ENCODE measurements around the gene MKRN2.
A peak's percentile ranks its signal among the peaks of the same experiment; 100 is the strongest.

The MKRN2 gene

GRCh38 chr3:12556314-12556689, 585 bp upstream of the MKRN2 start:
- peak; percentile 16 for DNase-seq

- peak; percentile 11 for DNase-seq
Measured at GRCh38 chr3:12557473-12558100, 700 bp downstream of the MKRN2 start.

DNA sequence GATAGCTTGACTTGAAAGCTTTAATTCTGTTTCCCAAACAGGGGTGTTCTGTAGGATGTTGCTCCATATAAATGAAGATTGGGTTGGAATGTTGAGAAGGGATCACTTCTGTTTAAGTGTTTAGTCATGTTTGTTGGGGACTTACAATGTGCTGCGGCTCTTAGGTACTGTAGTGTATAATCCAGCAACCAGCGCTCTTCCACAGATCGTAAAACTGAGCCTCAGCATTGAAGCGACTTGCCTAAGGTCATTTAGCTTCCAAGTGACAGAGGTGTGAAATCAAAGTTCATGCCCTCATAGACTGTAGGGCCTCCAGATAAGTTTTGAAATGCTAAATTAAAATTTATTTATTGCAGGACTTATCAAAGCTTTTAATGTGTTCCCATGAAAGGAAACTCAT, 1.8 kb downstream of the MKRN2 start:
- no peak for DNase-seq

DNA sequence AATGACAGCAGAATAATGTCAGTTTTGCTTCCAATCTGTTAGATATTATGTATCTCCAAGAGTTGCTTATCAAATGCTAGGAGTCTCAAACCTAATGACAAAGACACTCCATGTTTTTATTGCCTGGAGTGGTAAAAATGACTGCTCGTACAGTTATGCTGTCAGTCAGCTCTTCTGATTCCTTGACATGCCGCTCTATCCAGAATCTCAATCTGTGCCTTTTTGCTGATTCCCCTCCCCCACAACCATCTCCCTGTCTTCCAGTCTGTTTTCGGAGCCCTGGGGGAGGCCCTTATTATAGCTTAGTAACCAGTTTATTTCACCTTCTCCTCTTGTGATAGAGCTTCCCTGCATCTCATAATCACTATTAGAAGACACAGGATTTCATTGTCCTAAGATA, 2.6 kb downstream of the MKRN2 start:
- DNase-seq = no peak

DNA sequence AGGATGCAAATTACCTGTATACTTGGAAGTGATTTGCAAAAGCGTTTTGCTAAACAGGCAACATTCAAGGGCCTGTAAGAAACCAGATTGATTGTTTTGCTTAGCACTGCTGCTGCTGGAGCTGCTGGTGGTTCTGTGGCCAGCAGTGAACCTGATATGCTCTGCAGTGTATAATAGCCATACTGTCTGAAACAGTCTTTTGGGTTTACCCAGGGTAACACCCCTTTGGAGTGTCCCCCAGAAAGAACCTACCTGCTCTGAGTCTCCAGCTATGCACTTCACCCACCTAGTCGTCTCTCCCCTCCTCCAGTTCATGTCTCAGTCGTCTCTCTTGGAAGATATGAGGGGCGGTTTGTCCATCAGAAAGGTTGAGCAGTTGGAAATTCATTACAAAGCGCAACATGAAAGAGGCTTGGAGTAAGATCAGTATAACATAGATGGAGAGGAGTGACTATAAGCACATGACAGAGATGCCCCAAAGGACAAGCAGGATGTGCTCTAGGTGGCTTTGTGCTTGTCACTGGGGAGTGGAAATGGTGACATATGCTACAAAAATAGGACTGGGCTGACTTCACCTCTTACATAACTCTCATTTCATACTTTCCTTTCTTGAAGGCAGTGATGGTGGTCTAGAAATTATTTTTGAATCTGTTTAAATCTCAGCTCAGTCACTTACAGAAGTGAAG, 3.8 kb downstream of the MKRN2 start:
- DNase-seq = no peak

GRCh38 chr3:12561397-12561796, 4.5 kb downstream of the MKRN2 start:
- DNase-seq = no peak

DNA sequence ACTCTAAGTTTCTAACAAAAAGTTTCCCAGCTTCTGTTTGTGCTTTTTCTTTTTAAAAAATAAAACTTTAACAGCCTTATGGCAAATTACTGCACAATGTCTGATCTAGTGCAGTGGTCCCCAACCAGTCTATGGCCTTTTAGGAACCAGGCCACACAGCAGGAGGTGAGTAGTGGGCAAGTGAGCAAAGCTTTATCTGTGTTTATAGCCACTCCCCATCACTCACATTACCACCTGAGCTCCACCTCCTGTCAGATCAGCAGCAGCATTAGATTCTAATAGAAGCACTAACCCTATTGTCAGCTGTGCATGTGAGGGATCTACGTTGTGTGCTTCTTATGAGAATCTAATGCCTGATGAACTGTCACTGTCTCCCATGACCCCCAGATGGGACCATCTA, 5.6 kb downstream of the MKRN2 start:
- no peak for DNase-seq

DNA sequence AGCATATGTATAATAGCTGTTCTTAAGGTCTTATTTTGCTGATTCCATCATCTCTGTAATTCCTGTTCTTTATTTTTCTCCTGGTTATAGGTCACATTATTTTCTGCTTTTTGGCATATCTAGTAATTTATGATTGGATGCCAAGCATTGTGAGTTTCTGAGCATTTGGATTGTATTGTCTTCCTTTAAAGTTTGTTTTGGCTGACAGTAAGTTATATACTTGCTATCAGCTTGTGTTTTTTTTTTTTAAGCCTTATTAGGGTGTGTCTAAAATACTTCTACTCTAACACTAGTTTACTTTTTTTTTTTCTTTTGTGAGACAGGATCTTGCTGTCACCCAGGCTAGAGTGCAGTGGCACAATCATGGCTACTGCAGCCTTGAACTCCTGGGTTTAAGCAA, 10.1 kb downstream of the MKRN2 start:
- no peak for DNase-seq

DNA sequence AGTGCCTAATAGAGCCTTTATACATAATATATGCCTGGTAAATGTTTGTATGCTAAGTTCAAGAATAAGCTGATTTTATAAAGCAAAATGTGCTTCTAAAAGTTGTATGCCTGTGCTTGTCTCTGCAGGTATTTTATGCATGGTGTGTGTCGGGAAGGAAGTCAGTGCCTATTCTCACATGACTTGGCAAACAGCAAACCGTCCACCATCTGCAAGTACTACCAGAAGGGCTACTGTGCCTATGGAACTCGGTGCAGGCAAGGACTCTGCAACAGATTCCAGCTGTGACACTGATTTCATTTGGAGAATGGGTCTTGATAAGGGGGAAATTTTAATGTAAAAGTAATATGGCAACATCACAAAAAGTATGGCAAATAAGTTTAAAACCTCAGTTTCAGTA, 11.9 kb downstream of the MKRN2 start:
- DNase-seq = no peak

GRCh38 chr3:12569836-12570235, 12.9 kb downstream of the MKRN2 start:
- no peak for DNase-seq

- DNase-seq = no peak
Measured at GRCh38 chr3:12571986-12572385, 15.1 kb downstream of the MKRN2 start.

- no peak for DNase-seq
Measured at GRCh38 chr3:12574131-12574530, 17.2 kb downstream of the MKRN2 start.

DNA sequence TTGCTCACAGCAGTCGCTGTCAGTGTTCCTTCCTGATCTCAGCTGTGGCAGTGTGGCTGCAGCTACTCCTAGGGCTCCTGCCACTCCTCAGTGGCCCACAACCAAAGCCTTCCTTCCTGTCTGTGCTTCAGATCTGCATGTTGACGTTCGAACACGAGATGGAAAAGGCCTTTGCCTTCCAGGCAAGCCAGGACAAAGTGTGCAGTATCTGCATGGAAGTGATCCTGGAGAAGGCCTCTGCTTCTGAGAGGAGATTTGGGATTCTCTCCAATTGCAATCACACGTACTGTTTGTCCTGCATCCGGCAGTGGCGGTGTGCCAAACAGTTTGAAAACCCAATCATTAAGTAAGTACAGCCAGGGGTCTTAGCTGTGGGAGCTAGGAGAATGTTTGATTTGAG, 17.8 kb downstream of the MKRN2 start:
- no peak for DNase-seq

GRCh38 chr3:12577379-12577778, 20.5 kb downstream of the MKRN2 start:
- no peak for DNase-seq

DNA sequence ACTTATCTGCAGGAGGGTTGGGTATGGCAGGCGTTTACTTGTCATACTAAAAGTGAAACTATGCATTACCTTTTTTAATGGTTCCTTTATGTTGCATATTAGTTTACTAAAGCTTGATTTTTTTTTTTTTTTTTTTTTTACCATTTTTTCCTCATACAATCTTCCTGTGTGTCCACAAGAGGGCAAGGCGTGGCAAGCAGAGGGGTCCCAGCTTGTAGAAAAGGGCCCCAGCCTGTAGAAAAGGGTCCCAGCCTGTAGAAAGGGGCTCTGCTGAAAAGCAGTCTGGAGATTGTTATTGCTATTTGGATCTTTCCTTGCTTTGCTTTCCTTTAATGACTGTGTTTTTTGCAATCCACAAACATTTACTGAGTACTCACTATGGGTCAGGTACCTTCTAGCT, 21.9 kb downstream of the MKRN2 start:
- no peak for DNase-seq

DNA sequence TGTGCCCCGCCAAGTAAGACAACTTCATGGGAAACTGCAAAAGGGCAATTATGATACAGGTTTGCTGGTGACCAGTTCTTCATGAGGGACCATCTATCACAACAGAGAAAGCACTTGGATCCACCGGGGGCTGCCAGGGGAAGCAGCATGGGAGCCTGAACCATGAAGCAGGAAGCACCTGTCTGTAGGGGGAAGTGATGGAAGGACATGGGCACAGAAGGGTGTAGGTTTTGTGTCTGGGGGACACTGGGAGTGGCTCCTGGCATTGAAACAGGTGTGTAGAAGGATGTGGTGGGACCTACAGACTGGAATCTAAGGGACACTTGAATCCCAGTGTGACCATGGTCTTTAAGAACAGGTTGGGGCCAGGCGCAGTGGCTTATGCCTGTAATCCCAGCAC, 22.6 kb downstream of the MKRN2 start:
- no peak for DNase-seq

- DNase-seq = no peak
Measured at GRCh38 chr3:12579905-12580304, 23.0 kb downstream of the MKRN2 start.

DNA sequence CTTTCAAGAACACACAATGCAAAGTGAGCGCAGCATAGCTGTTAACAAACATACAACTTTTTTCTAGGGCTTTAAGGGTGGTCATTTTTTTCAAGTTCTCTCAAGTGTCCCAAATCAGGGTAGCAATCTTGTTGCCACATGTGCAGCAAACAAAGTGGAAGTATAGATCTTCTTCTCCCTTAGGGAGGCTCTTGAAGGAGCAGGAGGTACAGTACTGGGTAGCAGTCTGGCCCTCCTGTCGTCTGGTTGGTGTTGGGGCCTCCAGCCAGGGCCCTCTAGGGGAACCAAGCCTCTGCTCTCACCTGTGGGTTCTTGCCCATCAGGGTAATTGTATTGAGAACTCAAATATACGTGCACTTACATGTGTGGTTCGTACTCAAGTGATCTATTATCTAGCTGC, 25.8 kb downstream of the MKRN2 start:
- DNase-seq = no peak

GRCh38 chr3:12583280-12583679, 26.4 kb downstream of the MKRN2 start:
- no peak for DNase-seq

- no peak for DNase-seq
Measured at GRCh38 chr3:12584083-12584482, 27.2 kb downstream of the MKRN2 start.

GRCh38 chr3:12585181-12585580, 28.3 kb downstream of the MKRN2 start:
- no peak for DNase-seq

DNA sequence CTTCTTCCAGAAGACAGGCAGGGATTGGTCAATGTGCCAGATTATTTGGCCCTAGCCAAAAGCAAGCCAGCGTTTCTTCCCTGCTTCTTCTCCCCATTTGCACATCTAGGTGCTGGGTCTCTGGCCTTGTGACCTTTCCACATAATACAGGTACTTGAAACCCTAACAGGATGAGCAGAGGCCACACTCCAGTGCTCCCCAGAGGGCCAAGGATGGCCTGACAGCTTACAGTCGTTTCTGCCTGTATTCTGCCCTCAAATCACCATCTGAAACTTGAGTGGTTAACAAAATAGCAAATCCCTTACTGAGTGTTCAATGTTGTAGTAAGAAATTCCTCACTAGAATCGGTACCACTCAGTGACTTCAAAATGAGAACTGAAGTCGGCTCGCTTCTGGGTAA, 29.1 kb downstream of the MKRN2 start:
- no peak for DNase-seq

- no peak for DNase-seq
Measured at GRCh38 chr3:12586403-12586802, 29.5 kb downstream of the MKRN2 start.

DNA sequence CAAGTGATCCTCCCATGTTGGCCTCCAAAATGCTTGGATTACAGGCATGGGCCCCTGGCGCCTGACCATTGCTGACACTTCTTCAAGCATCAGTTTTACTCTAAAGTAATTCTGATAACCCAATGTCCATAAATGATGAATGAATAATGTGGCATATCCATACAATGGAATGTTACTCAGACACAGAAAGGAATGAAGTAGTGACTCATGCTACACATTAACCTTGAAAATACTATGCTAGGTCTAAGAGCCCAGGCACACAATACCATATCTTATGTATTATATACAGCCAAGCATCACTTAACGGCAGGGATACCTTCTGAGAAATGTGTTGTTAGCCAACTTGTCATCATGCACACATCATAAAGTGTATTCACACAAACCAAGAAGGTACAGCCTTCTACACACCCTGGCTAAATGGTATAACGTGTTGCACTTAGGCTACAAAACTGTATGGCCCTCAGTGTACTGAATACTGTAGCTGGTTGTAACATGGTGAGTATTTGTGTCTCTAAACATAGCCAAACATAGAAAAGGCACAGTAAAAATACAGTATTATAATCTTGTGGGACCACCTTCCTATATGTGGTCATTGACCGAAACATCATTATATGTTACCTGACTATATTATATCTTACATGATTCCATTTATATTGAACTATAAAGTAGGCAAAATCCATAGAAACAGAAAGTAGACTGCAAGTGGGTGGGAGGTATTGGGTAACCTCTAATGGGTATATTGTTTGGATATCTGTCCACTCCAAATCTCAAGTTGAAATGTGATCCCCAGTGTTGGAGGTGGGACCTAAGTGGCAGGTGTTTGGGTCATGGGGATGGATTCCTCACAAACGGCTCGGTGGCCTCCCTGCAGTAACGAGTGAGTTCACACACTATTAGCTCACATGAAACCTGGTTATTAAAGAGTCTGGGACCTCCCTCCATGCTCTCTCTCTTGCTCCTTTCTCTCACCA, 31.4 kb downstream of the MKRN2 start:
- DNase-seq = peak; percentile 50
